Activated naive CD8-positive, alpha-beta T cell treated with anti-CD3 and anti-CD28 coated beads, Interleukin-2, amount 50 U/mL, for 24 hours (primary cell): ENCODE data around the gene ABCA13.

ENCODE experiments used
- ATAC-seq: fragments of 150-1000 bp; cut with Tn5 transposase; one replicate; pipeline ENCODE4 v1.10.0; 2021
- DNase-seq: peaks from one replicate; pipeline ENCODE4 v3.0.0; 2021
- H3K27ac Mint-ChIP-seq: one replicate; pipeline ENCODE4 v1.8.0; 2021; ENCODE audit warnings: mild to moderate bottlenecking, mixed read lengths
- H3K27me3 Mint-ChIP-seq: one replicate; pipeline ENCODE4 v1.8.0; 2021; ENCODE audit warnings: mixed read lengths
- H3K36me3 Mint-ChIP-seq: one replicate; pipeline ENCODE4 v1.8.0; 2021; ENCODE audit warnings: low read depth, mixed read lengths
- H3K4me1 Mint-ChIP-seq: one replicate; pipeline ENCODE4 v1.8.0; 2021; ENCODE audit warnings: mixed read lengths
- H3K4me3 Mint-ChIP-seq: one replicate; pipeline ENCODE4 v1.8.0; 2021; ENCODE audit warnings: mild to moderate bottlenecking, moderate library complexity, mixed read lengths
- H3K9me3 Mint-ChIP-seq: one replicate; pipeline ENCODE4 v1.8.0; 2021; ENCODE audit warnings: mixed read lengths

The ABCA13 gene

DNA sequence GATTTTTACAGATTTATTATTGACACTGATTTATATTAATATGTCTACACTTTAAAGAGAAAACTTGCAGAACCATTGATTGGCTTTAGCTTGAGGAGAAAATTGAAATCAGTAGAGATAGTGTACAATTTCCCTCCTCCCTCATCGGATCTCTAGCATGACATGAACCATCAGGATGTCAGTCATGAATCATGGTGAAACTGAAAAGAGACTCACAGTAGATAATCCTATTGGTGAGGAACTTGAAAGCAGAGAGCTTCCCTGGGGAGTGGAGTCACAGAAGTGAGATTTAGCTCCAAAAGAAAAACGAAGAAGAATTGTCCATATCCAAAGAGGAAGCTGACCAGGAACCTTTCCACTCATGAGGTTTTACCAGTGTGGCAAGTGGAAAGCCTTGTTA, 346.8 kb downstream of the ABCA13 start:
- no peaks in the 10 kb centered on the region for H3K36me3 Mint-ChIP-seq
- H3K27ac Mint-ChIP-seq = no peak overlapping the region
- H3K27me3 Mint-ChIP-seq = no peaks in the 10 kb centered on the region
- H3K4me3 Mint-ChIP-seq = no peak overlapping the region
- DNase-seq (no peak), ATAC-seq (no peak)
- no peaks in the 10 kb centered on the region for H3K4me1 Mint-ChIP-seq
- no peaks in the 10 kb centered on the region for H3K9me3 Mint-ChIP-seq

DNA sequence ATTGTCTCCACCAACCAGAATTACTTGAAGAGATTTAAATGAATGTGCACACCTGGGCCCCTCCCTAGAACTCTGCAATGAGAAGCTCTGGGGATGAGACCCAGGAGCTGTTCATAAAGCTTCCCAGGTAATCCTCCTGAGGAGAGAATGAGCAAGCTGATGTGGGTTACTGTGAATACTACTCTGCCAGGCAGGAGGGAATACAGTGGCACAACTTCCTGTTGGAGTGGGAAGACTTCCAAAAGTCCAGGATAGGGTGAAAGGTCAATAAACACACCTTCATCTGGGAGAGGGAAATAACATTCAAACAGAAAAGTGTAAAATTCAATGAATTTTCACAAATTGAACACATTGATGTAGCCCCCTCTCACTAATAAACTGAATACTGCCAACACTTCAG, 351.4 kb downstream of the ABCA13 start:
- H3K4me3 Mint-ChIP-seq = no peak overlapping the region
- DNase-seq (no peak), ATAC-seq (no peak)
- peaks cover 2% of the 10 kb centered on the region for H3K27me3 Mint-ChIP-seq
- no peak overlapping the region for H3K27ac Mint-ChIP-seq
- H3K9me3 Mint-ChIP-seq = no peaks in the 10 kb centered on the region
- H3K4me1 Mint-ChIP-seq = no peaks in the 10 kb centered on the region
- H3K36me3 Mint-ChIP-seq = no peaks in the 10 kb centered on the region

DNA sequence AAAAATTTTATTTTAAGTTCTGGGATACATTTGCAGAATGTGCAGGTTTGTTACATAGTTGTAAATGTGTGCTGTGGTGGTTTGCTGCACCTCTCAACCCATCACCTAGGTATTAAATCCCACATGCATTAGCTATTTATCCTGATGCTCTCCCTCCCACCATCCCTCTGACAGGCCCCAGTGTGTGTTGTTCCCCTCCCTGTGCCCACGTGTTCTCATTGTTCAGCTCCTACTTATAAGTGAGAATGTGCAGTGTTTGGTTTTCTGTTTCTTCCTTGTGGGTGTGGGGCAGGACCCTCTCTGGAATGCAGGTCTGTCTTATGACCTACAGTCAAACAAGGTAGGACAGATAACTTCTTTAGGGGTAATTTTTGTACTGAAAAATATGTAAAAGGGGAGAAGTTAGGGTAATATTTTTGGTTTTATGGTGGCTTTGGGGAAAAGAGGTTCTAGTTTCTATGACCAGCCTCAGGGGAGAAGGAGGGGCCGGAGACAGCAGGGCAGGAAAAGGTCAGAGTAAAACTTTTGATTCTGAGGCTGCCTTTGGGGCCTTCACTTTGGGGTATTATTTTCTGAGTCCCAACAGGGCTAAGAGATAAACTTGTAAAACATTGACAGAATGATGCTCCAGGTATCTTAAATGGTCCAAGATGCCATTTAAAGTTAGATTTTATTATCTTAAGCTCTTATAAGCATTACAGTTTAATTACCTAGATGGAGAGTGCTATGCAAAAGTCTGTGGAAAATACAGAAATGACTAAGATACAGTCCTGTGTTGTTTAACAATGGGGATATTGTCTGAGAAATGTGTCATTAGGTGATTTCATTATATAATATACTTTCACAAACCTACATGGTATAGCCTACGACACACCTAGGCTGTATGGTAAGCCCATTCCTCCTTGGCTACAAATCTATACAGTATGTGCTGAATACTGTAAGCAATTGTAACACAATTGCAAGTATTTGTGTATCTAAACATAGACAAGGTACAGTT, 354.8 kb downstream of the ABCA13 start:
- H3K36me3 Mint-ChIP-seq = no peaks in the 10 kb centered on the region
- DNase-seq (no peak), ATAC-seq (no peak)
- H3K27ac Mint-ChIP-seq = no peak overlapping the region
- no peak overlapping the region for H3K4me3 Mint-ChIP-seq
- peaks cover 2% of the 10 kb centered on the region for H3K27me3 Mint-ChIP-seq
- no peaks in the 10 kb centered on the region for H3K9me3 Mint-ChIP-seq
- no peaks in the 10 kb centered on the region for H3K4me1 Mint-ChIP-seq

GRCh38 chr7:48528646-48529045, 357.4 kb downstream of the ABCA13 start:
- no peak for DNase-seq
- no peak overlapping the region for H3K27ac Mint-ChIP-seq
- no peaks in the 10 kb centered on the region for H3K4me1 Mint-ChIP-seq
- no peaks in the 10 kb centered on the region for H3K9me3 Mint-ChIP-seq
- no peak overlapping the region for H3K4me3 Mint-ChIP-seq
- no peak for ATAC-seq
- H3K27me3 Mint-ChIP-seq = peaks cover 2% of the 10 kb centered on the region
- H3K36me3 Mint-ChIP-seq = no peaks in the 10 kb centered on the region

- H3K36me3 Mint-ChIP-seq = no peaks in the 10 kb centered on the region
- no peaks in the 10 kb centered on the region for H3K4me1 Mint-ChIP-seq
- ATAC-seq = no peak
- no peak overlapping the region for H3K4me3 Mint-ChIP-seq
- no peaks in the 10 kb centered on the region for H3K27me3 Mint-ChIP-seq
- DNase-seq = no peak
- H3K9me3 Mint-ChIP-seq = peaks cover 12% of the 10 kb centered on the region
- H3K27ac Mint-ChIP-seq = no peak overlapping the region
Observed at GRCh38 chr7:48537561-48537960, 366.3 kb downstream of the ABCA13 start.

- no peaks in the 10 kb centered on the region for H3K36me3 Mint-ChIP-seq
- no peak for ATAC-seq
Observed at GRCh38 chr7:48540746-48541145, 369.5 kb downstream of the ABCA13 start.

GRCh38 chr7:48548667-48549066, 377.4 kb downstream of the ABCA13 start:
- no peaks in the 10 kb centered on the region for H3K27me3 Mint-ChIP-seq
- H3K4me1 Mint-ChIP-seq = no peaks in the 10 kb centered on the region
- no peak overlapping the region for H3K27ac Mint-ChIP-seq
- H3K36me3 Mint-ChIP-seq = no peaks in the 10 kb centered on the region
- no peak overlapping the region for H3K4me3 Mint-ChIP-seq
- ATAC-seq (no peak), DNase-seq (no peak)
- H3K9me3 Mint-ChIP-seq = peaks cover 14% of the 10 kb centered on the region

More at GRCh38 chr7:48540746-48541145, 369.5 kb downstream of the ABCA13 start:
- DNase-seq = no peak
- Mint-ChIP-seq H3K27me3 (no peaks in the 10 kb centered on the region), H3K4me3 (no peak overlapping the region), H3K27ac (no peak overlapping the region), H3K9me3 (peaks cover 8% of the 10 kb centered on the region), H3K4me1 (no peaks in the 10 kb centered on the region)

- DNase-seq = no peak
- Mint-ChIP-seq H3K27ac (no peak overlapping the region), H3K9me3 (peaks cover 23% of the 10 kb centered on the region), H3K4me3 (no peak overlapping the region), H3K27me3 (no peaks in the 10 kb centered on the region), H3K36me3 (no peaks in the 10 kb centered on the region), H3K4me1 (no peaks in the 10 kb centered on the region)
- ATAC-seq = no peak
Observed at GRCh38 chr7:48551652-48552051, 380.4 kb downstream of the ABCA13 start.

DNA sequence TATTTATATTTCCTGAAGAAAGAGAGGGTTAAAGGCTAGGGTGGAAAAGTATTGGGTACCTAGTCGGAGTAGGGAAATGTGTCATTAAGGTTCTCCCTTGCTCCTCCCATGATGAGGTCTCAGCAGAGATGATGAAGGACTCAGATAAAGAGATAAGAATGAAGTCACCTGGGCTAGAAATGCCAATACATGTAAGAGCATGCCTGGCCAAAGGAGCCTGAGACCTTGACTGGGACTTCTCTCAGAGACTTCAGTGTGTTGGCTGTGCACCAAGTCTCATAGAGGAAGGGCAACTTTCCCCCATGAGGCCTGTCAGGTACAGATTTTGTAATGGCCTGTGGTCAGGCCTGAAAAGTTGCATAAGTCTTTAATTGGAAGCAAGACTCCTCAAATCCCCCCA, 392.1 kb downstream of the ABCA13 start:
- no peak overlapping the region for H3K27ac Mint-ChIP-seq
- H3K4me3 Mint-ChIP-seq = no peak overlapping the region
- H3K27me3 Mint-ChIP-seq = no peaks in the 10 kb centered on the region
- H3K36me3 Mint-ChIP-seq = no peaks in the 10 kb centered on the region
- ATAC-seq (no peak), DNase-seq (no peak)
- H3K4me1 Mint-ChIP-seq = no peaks in the 10 kb centered on the region
- H3K9me3 Mint-ChIP-seq = peaks cover 4% of the 10 kb centered on the region

GRCh38 chr7:48575516-48575915, 404.3 kb downstream of the ABCA13 start:
- Mint-ChIP-seq H3K27me3 (no peaks in the 10 kb centered on the region), H3K9me3 (no peaks in the 10 kb centered on the region), H3K36me3 (no peaks in the 10 kb centered on the region), H3K27ac (no peak overlapping the region), H3K4me3 (no peak overlapping the region), H3K4me1 (no peaks in the 10 kb centered on the region)
- ATAC-seq = no peak
- no peak for DNase-seq

DNA sequence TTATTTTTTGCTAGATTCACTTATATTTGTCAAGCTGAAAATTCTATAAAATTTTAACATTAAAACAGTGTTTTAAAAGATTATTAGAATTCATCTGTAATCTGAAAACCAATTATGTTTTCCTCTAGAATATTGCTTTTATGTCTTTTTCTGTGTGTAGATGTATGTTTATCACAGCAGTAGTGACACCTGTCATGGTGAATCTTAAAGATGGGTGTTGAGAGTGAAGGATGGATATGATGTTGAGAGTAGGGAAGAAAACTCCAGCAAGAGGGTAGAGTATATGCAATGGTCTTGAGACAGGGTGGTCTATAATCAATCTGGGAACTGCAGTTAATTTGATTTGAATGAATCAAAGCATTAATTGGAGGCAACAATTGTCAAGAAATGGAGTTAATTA, 416.2 kb downstream of the ABCA13 start:
- H3K4me3 Mint-ChIP-seq = no peak overlapping the region
- no peaks in the 10 kb centered on the region for H3K4me1 Mint-ChIP-seq

GRCh38 chr7:48594349-48594748, 423.1 kb downstream of the ABCA13 start:
- ATAC-seq (no peak), DNase-seq (no peak)
- Mint-ChIP-seq H3K27me3 (no peaks in the 10 kb centered on the region), H3K4me1 (no peaks in the 10 kb centered on the region), H3K36me3 (no peaks in the 10 kb centered on the region), H3K9me3 (no peaks in the 10 kb centered on the region), H3K27ac (no peak overlapping the region), H3K4me3 (no peak overlapping the region)

More for the DNA sequence above, 416.2 kb downstream of the ABCA13 start:
- Mint-ChIP-seq H3K9me3 (no peaks in the 10 kb centered on the region), H3K27me3 (no peaks in the 10 kb centered on the region), H3K36me3 (no peaks in the 10 kb centered on the region), H3K27ac (no peak overlapping the region)
- DNase-seq = no peak
- ATAC-seq = no peak

DNA sequence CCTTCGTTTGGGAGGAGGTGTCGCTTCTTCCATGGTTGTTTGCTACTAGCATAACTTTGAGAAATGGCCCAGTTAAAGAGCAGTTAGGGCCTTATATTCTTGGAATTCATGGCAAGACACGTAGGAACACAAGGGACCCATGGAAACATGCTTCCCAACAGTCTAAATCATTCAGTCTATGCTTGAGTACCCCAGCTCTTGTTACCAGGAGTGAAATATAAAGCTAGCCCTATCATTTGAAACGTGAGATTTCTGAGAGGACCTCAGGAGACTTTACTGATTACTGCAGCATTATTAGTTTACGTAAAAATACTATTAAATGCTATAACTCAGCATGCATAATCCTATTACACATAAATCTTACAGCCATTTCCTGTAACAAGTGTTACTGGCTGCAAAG, 424.5 kb downstream of the ABCA13 start:
- H3K27ac Mint-ChIP-seq = no peak overlapping the region
- DNase-seq (no peak), ATAC-seq (no peak)
- H3K27me3 Mint-ChIP-seq = no peaks in the 10 kb centered on the region
- H3K4me3 Mint-ChIP-seq = no peak overlapping the region
- no peaks in the 10 kb centered on the region for H3K9me3 Mint-ChIP-seq
- no peaks in the 10 kb centered on the region for H3K4me1 Mint-ChIP-seq
- no peaks in the 10 kb centered on the region for H3K36me3 Mint-ChIP-seq

- H3K4me1 Mint-ChIP-seq = no peaks in the 10 kb centered on the region
- DNase-seq = no peak
- H3K4me3 Mint-ChIP-seq = no peak overlapping the region
- no peak for ATAC-seq
- no peaks in the 10 kb centered on the region for H3K36me3 Mint-ChIP-seq
- no peak overlapping the region for H3K27ac Mint-ChIP-seq
- H3K9me3 Mint-ChIP-seq = peaks cover 10% of the 10 kb centered on the region
- H3K27me3 Mint-ChIP-seq = no peaks in the 10 kb centered on the region
Observed at GRCh38 chr7:48610705-48611104, 439.4 kb downstream of the ABCA13 start.

DNA sequence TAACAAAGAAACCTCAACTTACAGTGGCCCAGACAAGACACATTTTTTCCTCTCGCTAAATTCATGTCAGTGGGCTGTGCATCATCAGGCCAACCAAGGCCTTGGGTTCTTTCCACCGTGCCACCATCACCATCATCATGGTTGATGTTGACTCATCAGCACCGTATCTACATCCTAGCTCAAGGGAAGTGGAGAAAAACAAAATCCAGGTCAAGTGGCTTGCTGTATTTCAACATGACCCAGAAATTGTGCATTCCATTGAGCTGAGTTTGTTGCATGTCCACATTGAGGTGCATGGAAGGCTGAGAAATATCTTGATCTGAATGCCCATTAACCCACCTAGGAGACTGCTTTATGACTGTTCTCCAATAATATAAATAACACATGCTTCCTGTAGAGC, 440.7 kb downstream of the ABCA13 start:
- DNase-seq = no peak
- peaks cover 10% of the 10 kb centered on the region for H3K9me3 Mint-ChIP-seq
- H3K4me1 Mint-ChIP-seq = no peaks in the 10 kb centered on the region
- H3K4me3 Mint-ChIP-seq = no peak overlapping the region
- H3K27me3 Mint-ChIP-seq = no peaks in the 10 kb centered on the region
- no peak overlapping the region for H3K27ac Mint-ChIP-seq
- no peaks in the 10 kb centered on the region for H3K36me3 Mint-ChIP-seq
- ATAC-seq = no peak
